IMR-90 (cell line): ENCODE results near the gene EYS. TPM values are rescaled to one million over a fixed set of nuclear protein-coding genes. Genes with fewer than 3 reads are reported as not detected.

ENCODE experiments used
- ATAC-seq: fragments of 200-7000 bp; cut with Tn5 transposase; 2 replicates; pipeline ENCODE4 v1.9.1; 2020; ENCODE audit warnings: low read depth, mild to moderate bottlenecking, moderate library complexity
- BruUV-seq: library from RNA; stranded (reverse); fragments of 400-500 nt; replicated peaks from 2 replicates; lab custom pipeline; 2021; lab: Mats Ljungman, UMichigan
- CTCF ChIA-PET: fragments of 300-600 bp; formaldehyde crosslinking; extraction: SDS; loops from one replicate; lab custom pipeline; 2021; ENCODE audit warnings: antibody characterized with exemption; lab: Yijun Ruan, JAX
- POLR2A ChIA-PET: fragments of 300-600 bp; sonication (Branson Sonifier 250); formaldehyde crosslinking; loops from one replicate; lab custom pipeline; 2022; ENCODE audit warnings: antibody characterized with exemption; ENCODE audit not compliant: unreplicated experiment; lab: Charles Lee
- DNase-seq: peaks from one replicate; pipeline ENCODE4 v3.0.0; 2013
- H2AFZ ChIP-seq: replicated peaks from 2 replicates; pipeline ENCODE3; 2013; ENCODE audit warnings: low read length, mild to moderate bottlenecking; ENCODE audit not compliant: poor library complexity
- H2AK5ac ChIP-seq: 2 replicates; pipeline ENCODE4 v1.6.1; 2013; ENCODE audit warnings: low read depth, low read length, inconsistent platforms
- H2AK9ac ChIP-seq: replicated peaks from 2 replicates; pipeline ENCODE3; 2013; ENCODE audit warnings: mild to moderate bottlenecking, low read depth, low read length, moderate library complexity; ENCODE audit not compliant: poor library complexity
- H2BK120ac ChIP-seq: 2 replicates; pipeline ENCODE4 v1.6.1; 2013; ENCODE audit warnings: low read depth, low read length, inconsistent platforms
- H2BK15ac ChIP-seq: 3 replicates; pipeline ENCODE4 v1.6.1; 2013; ENCODE audit warnings: low read depth, low read length, inconsistent platforms
- H2BK20ac ChIP-seq: 2 replicates; pipeline ENCODE4 v1.6.1; 2013; ENCODE audit warnings: low read depth, mild to moderate bottlenecking, inconsistent platforms, low read length, moderate library complexity
- H2BK5ac ChIP-seq: 2 replicates; pipeline ENCODE4 v1.6.1; 2013; ENCODE audit warnings: mild to moderate bottlenecking, low read depth, low read length, inconsistent platforms; ENCODE audit not compliant: poor library complexity, severe bottlenecking
- H3K14ac ChIP-seq: replicated peaks from 2 replicates; pipeline ENCODE4 v1.6.1; 2013; ENCODE audit warnings: low read depth, low read length, inconsistent platforms
- H3K18ac ChIP-seq: 2 replicates; pipeline ENCODE4 v1.6.1; 2013; ENCODE audit warnings: low read depth, low read length, control low read depth
- H3K23ac ChIP-seq: 2 replicates; pipeline ENCODE4 v1.6.1; 2013; ENCODE audit warnings: low read depth, low read length, inconsistent platforms
- H3K27ac ChIP-seq: 2 replicates; pipeline ENCODE4 v1.5.1; 2013; ENCODE audit warnings: mild to moderate bottlenecking, control low read depth, low read length; ENCODE audit not compliant: insufficient read depth
- H3K27me3 ChIP-seq: 2 replicates; pipeline ENCODE4 v1.6.1; 2013; ENCODE audit warnings: low read length; ENCODE audit not compliant: control insufficient read depth, insufficient read depth
- H3K36me3 ChIP-seq: 2 replicates; pipeline ENCODE4 v1.6.1; 2013; ENCODE audit warnings: low read length, mixed read lengths; ENCODE audit not compliant: control insufficient read depth, insufficient read depth
- H3K4ac ChIP-seq: 2 replicates; pipeline ENCODE4 v1.6.1; 2013; ENCODE audit warnings: low read depth, low read length, inconsistent platforms
- H3K4me1 ChIP-seq: 2 replicates; pipeline ENCODE4 v1.6.1; 2013; ENCODE audit warnings: low read length, mixed read lengths; ENCODE audit not compliant: control insufficient read depth, insufficient read depth
- H3K4me2 ChIP-seq: 2 replicates; pipeline ENCODE4 v1.6.1; 2013; ENCODE audit warnings: low read depth, mild to moderate bottlenecking, control low read depth, low read length, moderate library complexity
- H3K4me3 ChIP-seq: 2 replicates; pipeline ENCODE4 v1.5.1; 2013; ENCODE audit warnings: low read depth, mild to moderate bottlenecking, control low read depth, low read length, moderate library complexity; ENCODE audit not compliant: insufficient read depth
- H3K56ac ChIP-seq: 2 replicates; pipeline ENCODE4 v1.6.1; 2013; ENCODE audit warnings: low read length, inconsistent platforms; ENCODE audit not compliant: insufficient read depth; ENCODE audit errors: extremely low read depth
- H3K79me1 ChIP-seq, 2 experiments: 2 replicates each; pipeline ENCODE4 v1.6.1; 2013; ENCODE audit warnings: low read length in 2 of 2, inconsistent platforms in 1 of 2, low read depth in 1 of 2
- H3K9ac ChIP-seq: 2 replicates; pipeline ENCODE4 v1.6.1; 2013; ENCODE audit warnings: low read depth, low read length, control low read depth
- H3K9me1 ChIP-seq: 2 replicates; pipeline ENCODE4 v1.6.1; 2013; ENCODE audit warnings: low read length, inconsistent platforms; ENCODE audit not compliant: insufficient read depth
- H3K9me3 ChIP-seq: 2 replicates; pipeline ENCODE4 v1.6.1; 2013; ENCODE audit warnings: low read length; ENCODE audit not compliant: control insufficient read depth, insufficient read depth
- H4K20me1 ChIP-seq: 2 replicates; pipeline ENCODE4 v1.6.1; 2013; ENCODE audit warnings: low read length, inconsistent platforms; ENCODE audit not compliant: insufficient read depth
- H4K5ac ChIP-seq: 2 replicates; pipeline ENCODE4 v1.6.1; 2013; ENCODE audit warnings: mild to moderate bottlenecking, low read depth, low read length, control low read depth
- H4K8ac ChIP-seq, 2 experiments: 2 replicates each; pipeline ENCODE4 v1.6.1; 2013; ENCODE audit warnings: low read depth in 2 of 2, low read length in 2 of 2, control low read depth in 1 of 2, inconsistent platforms in 1 of 2
- H4K91ac ChIP-seq: 2 replicates; pipeline ENCODE4 v1.6.1; 2013; ENCODE audit warnings: low read depth, low read length, inconsistent platforms; ENCODE audit not compliant: insufficient read depth
- BHLHE40 ChIP-seq: fragments of 150-350 bp; IDR thresholded peaks from 2 replicates; pipeline ENCODE4 v1.6.1; 2016; ENCODE audit warnings: mild to moderate bottlenecking, low read depth, low read length
- CEBPB ChIP-seq: IDR thresholded peaks from 2 replicates; pipeline ENCODE4 v1.6.1; 2012; ENCODE audit warnings: low read depth, low read length, improper control_type of control experiment
- CHD1 ChIP-seq: IDR thresholded peaks from 2 replicates; pipeline ENCODE4 v1.6.1; 2012; ENCODE audit warnings: low read depth, low read length, improper control_type of control experiment
- ELK1 ChIP-seq: fragments of 150-350 bp; IDR thresholded peaks from 2 replicates; pipeline ENCODE4 v1.6.1; 2016; ENCODE audit warnings: low read depth, mild to moderate bottlenecking, low read length, moderate library complexity, borderline replicate concordance
- FOS ChIP-seq: fragments of 150-350 bp; IDR thresholded peaks from 2 replicates; pipeline ENCODE4 v1.6.1; 2016; ENCODE audit warnings: low read depth, low read length
- MAFK ChIP-seq: IDR thresholded peaks from 2 replicates; pipeline ENCODE4 v1.6.1; 2012; ENCODE audit warnings: low read depth, low read length, improper control_type of control experiment
- MAZ ChIP-seq: IDR thresholded peaks from 2 replicates; pipeline ENCODE4 v1.6.1; 2012; ENCODE audit warnings: low read depth, mild to moderate bottlenecking, low read length, improper control_type of control experiment, moderate library complexity, borderline replicate concordance
- NFE2L2 ChIP-seq: fragments of 150-350 bp; IDR thresholded peaks from 2 replicates; pipeline ENCODE4 v1.6.1; 2016; ENCODE audit warnings: low read depth, mild to moderate bottlenecking, low read length
- POLR2A ChIP-seq: IDR thresholded peaks from 2 replicates; pipeline ENCODE4 v1.6.1; 2012; ENCODE audit warnings: mild to moderate bottlenecking, low read depth, low read length
- RAD21 ChIP-seq: IDR thresholded peaks from 2 replicates; pipeline ENCODE4 v1.6.1; 2012; ENCODE audit warnings: low read length, improper control_type of control experiment
- RCOR1 ChIP-seq: IDR thresholded peaks from 2 replicates; pipeline ENCODE4 v1.6.1; 2012; ENCODE audit warnings: mild to moderate bottlenecking, low read length, improper control_type of control experiment; ENCODE audit not compliant: insufficient replicate concordance
- RFX5 ChIP-seq: IDR thresholded peaks from 2 replicates; pipeline ENCODE4 v1.8.0; 2012; ENCODE audit warnings: low read depth, mild to moderate bottlenecking, low read length, moderate library complexity
- SMC3 ChIP-seq: fragments of 150-350 bp; IDR thresholded peaks from 2 replicates; pipeline ENCODE4 v1.6.1; 2016; ENCODE audit warnings: low read depth, mild to moderate bottlenecking, antibody characterized with exemption, low read length, moderate library complexity
- USF2 ChIP-seq: fragments of 150-350 bp; IDR thresholded peaks from 2 replicates; pipeline ENCODE4 v1.6.1; 2017; ENCODE audit warnings: mild to moderate bottlenecking, antibody characterized with exemption, low read length, low read depth
- WGBS, 2 experiments: methylation state at CpG; one replicate each; pipeline versions ENCODE4 v1.1.5 to v1.1.7; 2013; ENCODE audit warnings: missing lambda C conversion rate in 2 of 2; ENCODE audit not compliant: insufficient read length in 1 of 2; ENCODE audit errors: extremely low coverage in 2 of 2; 5-methylcytosine and 5-hydroxymethylcytosine counted together
- dilution Hi-C: fragments of 300-500 bp; cut with HindIII; formaldehyde crosslinking; loops from one replicate; pipeline ENCODE4 v1.14.3; 2018; ENCODE audit warnings: low sequenced_read_pairs; ENCODE audit not compliant: unreplicated experiment
- in situ Hi-C: fragments of 300-500 bp; cut with MboI; formaldehyde crosslinking; loops from 3 replicates; pipeline ENCODE4 v1.14.3; 2019; ENCODE audit warnings: low sequenced_read_pairs, inconsistent platforms, mixed read lengths
- intact Hi-C: fragments of 100-400 bp; cut with micrococcal nuclease; formaldehyde crosslinking; loops from 2 replicates; pipeline ENCODE4 v1.10.0; 2022
- polyA plus RNA-seq, 3 experiments: library from polyadenylated mRNA; depleted of rRNA; stranded (reverse); fragments of >200 nt; gene quantifications; 2 replicates each; pipeline ENCODE4 v1.2.3, GENCODE V29; 2012; ENCODE audit warnings: low replicate concordance in 1 of 3
- total RNA-seq: library from RNA; depleted of rRNA; stranded (reverse); fragments of >200 nt; gene quantifications from 2 replicates; pipeline ENCODE4 v1.2.3, GENCODE V29; 2012
- TF ChIP-seq, protein P1 (sequence below): conservative IDR thresholded peaks from 2 replicates; pipeline ENCODE4 v1.5.1; 2012; ENCODE audit warnings: mild to moderate bottlenecking, low read depth, low read length, improper control_type of control experiment

EYS gene
- total and polyA plus RNA-seq, 2 of the 4 experiments (the other 2 are of a cell fraction) = under 0.01 TPM; not detected in 1

DNA sequence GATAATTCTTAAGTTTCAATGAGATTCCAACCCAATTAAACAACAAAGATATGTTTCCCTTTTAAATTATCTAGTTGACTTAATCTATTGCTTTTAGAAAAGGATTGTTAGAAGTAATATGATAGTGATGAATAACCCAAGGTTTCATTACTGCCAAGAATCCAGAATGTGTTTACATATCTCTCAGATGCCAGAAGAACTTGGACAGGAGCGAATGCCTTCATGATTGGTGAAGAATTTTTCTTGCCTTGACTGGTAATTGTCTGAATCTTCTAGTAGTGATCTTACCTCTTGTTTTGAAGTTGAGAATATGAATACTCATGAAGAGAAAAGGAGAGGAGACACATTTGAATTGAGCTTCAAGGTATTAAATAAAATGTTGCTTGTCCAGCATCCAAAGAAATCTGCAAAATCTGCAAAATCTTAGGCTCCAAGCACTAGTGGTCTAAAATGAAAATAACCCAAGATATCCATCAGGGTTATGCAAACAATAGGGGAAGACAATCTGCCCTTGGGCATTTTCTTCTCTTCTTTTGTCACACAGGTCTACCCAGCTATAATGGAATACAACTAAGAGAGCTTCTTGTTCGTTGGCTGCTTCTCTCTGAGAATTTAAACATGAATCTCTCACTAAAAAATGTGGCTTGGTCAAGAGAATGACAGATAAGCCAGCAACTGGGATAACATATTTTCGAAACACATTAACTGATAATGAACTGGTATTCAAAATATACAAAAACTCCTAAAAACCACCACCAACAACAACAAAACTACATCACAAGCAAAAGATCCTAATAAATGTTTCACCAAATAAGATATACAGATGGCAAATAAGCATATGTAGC lies 928.9 kb downstream of the EYS start:
- H3K4me1 ChIP-seq = no peaks in the 10 kb centered on the region
- H3K9me1 ChIP-seq = no peaks in the 10 kb centered on the region
- POLR2A ChIA-PET = no interaction called here
- H4K5ac ChIP-seq = no peak overlapping the region
- H4K8ac ChIP-seq = no peak overlapping the region
- no peak overlapping the region for H3K18ac ChIP-seq
- H3K79me1 ChIP-seq = no peaks in the 10 kb centered on the region
- H4K20me1 ChIP-seq = no peaks in the 10 kb centered on the region
- no peak overlapping the region for H2AFZ ChIP-seq
- H2BK20ac ChIP-seq = no peak overlapping the region
- no peak overlapping the region for H2AK5ac ChIP-seq
- H3K27ac ChIP-seq = no peak overlapping the region
- no peaks in the 10 kb centered on the region for H3K27me3 ChIP-seq
- H3K36me3 ChIP-seq = no peaks in the 10 kb centered on the region
- WGBS, 2 experiments = no CpG with 5 or more reads among the region's 3 CpGs
- H4K91ac ChIP-seq = no peak overlapping the region
- H3K9me3 ChIP-seq = no peaks in the 10 kb centered on the region
- ATAC-seq (no peak), DNase-seq (peak; percentile 10)
- H3K56ac ChIP-seq = no peak overlapping the region
- CTCF ChIA-PET = no interaction called here
- no peak overlapping the region for H2AK9ac ChIP-seq
- intact Hi-C loops (no loop called here), in situ Hi-C loops (no loop called here), dilution Hi-C loops (no loop called here)
- H3K4ac ChIP-seq = no peak overlapping the region
- H3K14ac ChIP-seq = no peak overlapping the region
- H2BK15ac ChIP-seq = no peak overlapping the region
- H3K9ac ChIP-seq = no peak overlapping the region
- BruUV-seq = no TSS peak
- H2BK5ac ChIP-seq = no peak overlapping the region
- no peak overlapping the region for H2BK120ac ChIP-seq
- no peak overlapping the region for H3K4me2 ChIP-seq
- H3K23ac ChIP-seq = no peak overlapping the region
- H3K4me3 ChIP-seq = no peak overlapping the region
- TF ChIP-seq NFE2L2 = no peak
- no peak for TF ChIP-seq POLR2A
- TF ChIP-seq MAFK = no peak
- no peak for TF ChIP-seq USF2
- no peak for TF ChIP-seq BHLHE40
- no peak for TF ChIP-seq CHD1
- no peak for TF ChIP-seq SMC3
- TF ChIP-seq, protein P1, sequence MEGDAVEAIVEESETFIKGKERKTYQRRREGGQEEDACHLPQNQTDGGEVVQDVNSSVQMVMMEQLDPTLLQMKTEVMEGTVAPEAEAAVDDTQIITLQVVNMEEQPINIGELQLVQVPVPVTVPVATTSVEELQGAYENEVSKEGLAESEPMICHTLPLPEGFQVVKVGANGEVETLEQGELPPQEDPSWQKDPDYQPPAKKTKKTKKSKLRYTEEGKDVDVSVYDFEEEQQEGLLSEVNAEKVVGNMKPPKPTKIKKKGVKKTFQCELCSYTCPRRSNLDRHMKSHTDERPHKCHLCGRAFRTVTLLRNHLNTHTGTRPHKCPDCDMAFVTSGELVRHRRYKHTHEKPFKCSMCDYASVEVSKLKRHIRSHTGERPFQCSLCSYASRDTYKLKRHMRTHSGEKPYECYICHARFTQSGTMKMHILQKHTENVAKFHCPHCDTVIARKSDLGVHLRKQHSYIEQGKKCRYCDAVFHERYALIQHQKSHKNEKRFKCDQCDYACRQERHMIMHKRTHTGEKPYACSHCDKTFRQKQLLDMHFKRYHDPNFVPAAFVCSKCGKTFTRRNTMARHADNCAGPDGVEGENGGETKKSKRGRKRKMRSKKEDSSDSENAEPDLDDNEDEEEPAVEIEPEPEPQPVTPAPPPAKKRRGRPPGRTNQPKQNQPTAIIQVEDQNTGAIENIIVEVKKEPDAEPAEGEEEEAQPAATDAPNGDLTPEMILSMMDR = no peak
- TF ChIP-seq FOS = no peak
- no peak for TF ChIP-seq CEBPB
- no peak for TF ChIP-seq MAZ
- no peak for TF ChIP-seq ELK1
- no peak for TF ChIP-seq RFX5
- TF ChIP-seq RCOR1 = no peak
- TF ChIP-seq RAD21 = no peak
